HAP-1 (cell line): ENCODE measurements around the gene CDK15.

Experiments used
- DNase-seq, 2 experiments: peaks; one replicate each; pipeline ENCODE4 v3.0.0-alpha.2; 2016 to 2020; ENCODE audit warnings: low spot score in 2 of 2
- H3K27me3 ChIP-seq: fragments of 250-450 bp; sonication (Bioruptor Pico); 2 replicates; pipeline ENCODE4 v1.5.1; 2020; ENCODE audit warnings: low read depth, mild to moderate bottlenecking, moderate library complexity
- H3K36me3 ChIP-seq: fragments of 250-450 bp; sonication (Bioruptor Pico); replicated peaks from 2 replicates; pipeline ENCODE4 v1.5.1; 2020; ENCODE audit warnings: mild to moderate bottlenecking
- H3K4me1 ChIP-seq: fragments of 250-450 bp; sonication (Bioruptor Pico); 2 replicates; pipeline ENCODE4 v1.5.1; 2020; ENCODE audit warnings: mild to moderate bottlenecking
- H3K4me3 ChIP-seq: fragments of 250-450 bp; sonication (Bioruptor Pico); 2 replicates; pipeline ENCODE4 v1.5.1; 2020; ENCODE audit warnings: mild to moderate bottlenecking, moderate library complexity
- H3K9me3 ChIP-seq: fragments of 250-450 bp; sonication (Bioruptor Pico); 2 replicates; pipeline ENCODE4 v1.5.1; 2020; ENCODE audit warnings: mild to moderate bottlenecking, moderate library complexity
- in situ Hi-C: fragments of 300-500 bp; cut with MboI; formaldehyde crosslinking; loops from 3 replicates; pipeline ENCODE4 v1.14.3; 2020; ENCODE audit warnings: low sequenced_read_pairs, inconsistent platforms, mixed read lengths

CDK15 gene

DNA sequence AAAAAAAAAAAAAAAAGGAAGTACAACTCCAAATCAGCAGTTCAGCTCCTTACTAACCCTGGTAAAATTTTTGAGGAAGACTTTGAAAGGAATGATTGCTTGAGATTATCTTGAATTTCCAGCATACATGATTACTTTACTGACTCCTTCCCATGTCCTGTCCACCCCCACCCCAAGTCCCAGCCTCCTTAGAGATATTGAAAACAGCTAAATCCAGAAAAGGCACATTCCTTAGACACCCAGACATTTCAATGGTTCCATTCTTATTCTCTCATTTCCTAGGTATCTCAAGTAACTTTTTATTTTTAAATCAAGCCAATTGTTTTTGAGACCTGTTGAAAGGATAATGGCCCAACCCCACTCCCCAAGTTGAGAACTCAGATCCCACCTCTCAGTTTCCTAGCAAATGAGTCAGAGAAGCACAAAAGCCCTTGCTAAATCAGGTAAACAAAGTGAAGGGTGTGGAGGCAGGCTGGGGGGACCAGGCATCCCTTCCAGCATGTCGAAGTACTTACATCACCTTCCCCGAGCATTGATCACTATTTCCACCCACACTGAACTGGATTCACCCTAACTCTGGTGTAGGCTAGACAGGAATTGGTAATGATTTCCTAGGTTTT is 131.9 kb downstream of the CDK15 start:
- DNase-seq = no peak
- Histone ChIP-seq H3K4me3 (no peak overlapping the region), H3K27me3 (no peaks in the 10 kb centered on the region), H3K9me3 (no peaks in the 10 kb centered on the region), H3K36me3 (no peaks in the 10 kb centered on the region), H3K4me1 (no peaks in the 10 kb centered on the region; the same call in 1 of the 2 replicates)
- in situ Hi-C loops = no loop called here

DNA sequence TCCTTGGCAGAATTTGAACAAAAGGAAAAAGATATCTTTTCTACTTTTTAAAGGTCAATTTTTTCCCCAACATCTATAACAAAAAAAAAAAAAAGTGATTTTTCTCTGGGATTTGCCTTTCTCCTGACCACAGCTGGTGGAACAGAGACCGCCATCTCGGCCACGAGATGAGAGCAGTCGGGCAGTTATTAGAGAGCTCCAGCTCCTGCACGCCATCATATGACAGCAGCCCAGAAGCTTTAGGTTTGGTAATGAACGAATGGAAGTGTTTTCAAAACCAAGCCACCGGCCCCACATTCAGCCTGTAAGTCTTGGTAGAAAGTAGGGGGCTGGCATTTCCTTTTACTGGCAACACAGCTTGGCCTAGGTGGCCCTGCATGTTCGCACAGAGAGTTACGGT is 132.4 kb downstream of the CDK15 start:
- Histone ChIP-seq H3K4me3 (no peak overlapping the region), H3K27me3 (no peaks in the 10 kb centered on the region), H3K4me1 (no peaks in the 10 kb centered on the region; the same call in 1 of the 2 replicates), H3K36me3 (no peaks in the 10 kb centered on the region), H3K9me3 (no peaks in the 10 kb centered on the region)
- no peak for DNase-seq
- in situ Hi-C loops = no loop called here

DNA sequence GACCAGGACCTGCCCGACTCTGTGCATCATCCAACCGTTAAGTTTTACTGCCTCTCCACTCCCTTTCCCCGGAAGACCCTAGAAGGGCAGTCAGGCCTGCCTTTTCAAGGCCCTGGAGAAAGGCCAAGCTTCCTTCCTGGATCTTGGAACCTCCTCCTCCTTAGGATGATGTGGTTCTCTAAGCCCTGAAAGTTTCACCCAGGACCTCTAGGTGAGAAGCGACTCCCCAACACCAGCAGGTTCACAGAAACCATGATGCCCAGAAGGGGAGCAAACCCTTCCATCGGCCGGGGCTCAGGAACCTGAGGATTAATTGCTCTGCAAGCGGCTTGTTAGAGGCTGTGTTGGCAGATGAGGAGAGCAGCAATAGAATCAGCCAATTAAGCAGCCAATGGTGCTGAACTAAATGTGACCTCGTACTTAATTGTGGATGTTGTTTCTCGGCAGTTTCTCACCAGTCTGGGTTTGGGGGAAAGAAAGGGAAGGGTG is 133.2 kb downstream of the CDK15 start:
- Histone ChIP-seq H3K36me3 (no peaks in the 10 kb centered on the region), H3K27me3 (no peaks in the 10 kb centered on the region), H3K9me3 (no peaks in the 10 kb centered on the region), H3K4me1 (no peaks in the 10 kb centered on the region; the same call in 1 of the 2 replicates), H3K4me3 (no peak overlapping the region)
- DNase-seq = no peak
- in situ Hi-C loops = no loop called here

DNA sequence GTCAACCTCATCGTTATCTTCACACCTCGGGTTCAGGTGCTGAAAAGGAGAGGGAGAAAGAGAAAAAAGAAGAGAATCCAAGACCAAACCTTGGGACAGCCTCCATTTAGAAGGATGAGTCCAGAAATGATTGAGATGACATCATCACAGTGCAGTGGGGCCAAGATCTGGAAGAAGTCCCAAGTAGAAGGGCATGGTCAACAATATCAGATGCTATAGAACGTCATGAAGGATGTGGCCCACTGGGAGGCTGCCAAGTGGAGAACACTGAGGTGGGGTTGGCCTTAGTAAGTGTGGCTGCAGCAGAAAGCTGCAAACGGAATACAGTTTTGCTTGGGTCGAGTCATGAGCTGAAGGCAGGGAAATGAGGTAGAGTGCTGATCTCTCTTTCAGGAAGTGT is 136.2 kb downstream of the CDK15 start:
- no peaks in the 10 kb centered on the region; the same call in 1 of the 2 replicates for H3K4me1 ChIP-seq
- H3K27me3 ChIP-seq = no peaks in the 10 kb centered on the region

More for the DNA sequence above, 136.2 kb downstream of the CDK15 start:
- in situ Hi-C loops = no loop called here
- DNase-seq = no peak
- H3K9me3 ChIP-seq = no peaks in the 10 kb centered on the region
- no peaks in the 10 kb centered on the region for H3K36me3 ChIP-seq
- no peak overlapping the region for H3K4me3 ChIP-seq
